GM21619 (cell line): ENCODE data around the gene TMEM121.

Experiments used
- ATAC-seq: cut with Tn5 transposase; IDR thresholded peaks from one replicate; pipeline ENCODE4 v1.9.1; 2021; ENCODE audit not compliant: unreplicated experiment

Gene TMEM121

GRCh38 chr14:105525861-105526775, at the start of gene TMEM121:
TSS of gene TMEM121 (plus strand) at chr14:105526583. CDS start at chr14:105528835, 2,252 bp downstream.
- no peak for ATAC-seq

DNA sequence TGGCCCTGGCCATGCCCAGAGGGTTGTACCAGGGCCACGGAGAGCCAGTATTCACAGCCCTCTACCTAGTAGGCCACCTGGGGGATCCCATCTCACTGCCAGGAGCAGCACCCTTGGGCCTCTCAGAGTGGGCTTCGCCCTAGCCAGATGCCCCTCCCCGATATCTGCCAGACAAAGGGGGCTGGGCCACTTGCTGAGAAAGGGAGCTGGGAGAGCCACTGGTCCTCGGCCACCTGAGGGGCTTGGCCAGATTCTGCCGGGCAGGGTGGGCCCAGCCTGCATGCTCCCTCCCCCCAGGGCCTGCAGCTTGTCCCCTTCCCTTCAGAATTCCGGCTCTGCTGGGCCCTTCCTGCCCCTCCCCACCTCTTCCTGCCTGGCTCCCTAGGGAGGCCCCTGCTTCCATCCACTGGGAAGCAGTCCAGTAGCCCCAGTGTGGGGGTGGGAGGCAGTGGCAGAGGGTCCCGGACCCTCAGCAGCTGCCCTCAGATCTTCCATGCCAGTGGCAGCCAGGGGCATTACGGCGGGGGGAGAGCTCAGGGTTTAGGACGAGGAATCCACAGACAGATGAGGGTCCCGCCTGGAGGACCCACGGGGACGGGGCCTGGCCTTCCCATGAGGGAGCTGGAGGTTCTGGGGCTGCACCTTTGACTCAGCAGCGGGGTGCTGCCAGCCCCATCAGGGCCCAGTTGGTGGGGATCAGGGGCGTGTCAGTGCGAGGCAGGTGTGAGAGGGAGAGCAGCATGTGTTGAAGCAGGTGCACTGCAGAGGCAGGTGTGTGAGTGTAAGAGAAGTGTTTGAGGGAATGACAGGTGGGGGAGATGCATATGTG, 49.3 kb upstream of the TMEM121 start:
- no peak for ATAC-seq

- no peak for ATAC-seq
Observed at GRCh38 chr14:105477660-105478397, 48.6 kb upstream of the TMEM121 start.

DNA sequence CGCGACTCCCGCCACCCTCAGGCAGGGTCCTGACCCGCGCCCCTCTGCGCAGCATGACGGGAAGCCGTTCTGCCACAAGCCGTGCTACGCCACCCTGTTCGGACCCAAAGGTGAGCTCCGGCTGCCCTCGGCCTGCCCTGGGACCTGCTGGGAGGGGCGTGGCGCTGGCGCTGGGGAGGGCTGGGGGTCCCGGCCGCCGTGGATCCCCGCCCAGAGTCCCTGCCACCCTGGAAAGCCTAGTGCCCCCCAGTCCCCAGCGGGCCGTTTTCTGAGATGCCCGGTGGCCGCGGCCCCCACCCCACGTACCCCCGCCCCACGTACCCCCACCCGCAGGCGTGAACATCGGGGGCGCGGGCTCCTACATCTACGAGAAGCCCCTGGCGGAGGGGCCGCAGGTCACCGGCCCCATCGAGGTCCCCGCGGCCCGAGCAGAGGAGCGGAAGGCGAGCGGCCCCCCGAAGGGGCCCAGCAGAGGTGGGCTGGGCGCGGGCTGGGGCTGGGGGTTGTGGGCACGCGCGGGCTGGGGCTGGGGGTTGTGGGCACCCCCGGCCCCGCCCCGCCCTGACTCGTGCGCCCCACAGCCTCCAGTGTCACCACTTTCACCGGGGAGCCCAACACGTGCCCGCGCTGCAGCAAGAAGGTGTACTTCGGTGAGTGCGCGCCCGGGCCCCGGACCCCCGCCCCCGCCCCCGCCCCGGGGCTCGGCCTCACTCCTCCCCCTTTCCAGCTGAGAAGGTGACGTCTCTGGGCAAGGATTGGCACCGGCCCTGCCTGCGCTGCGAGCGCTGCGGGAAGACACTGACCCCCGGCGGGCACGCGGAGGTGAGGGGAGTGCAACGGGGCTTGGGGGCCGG, 47.8 kb upstream of the TMEM121 start:
- no peak for ATAC-seq

DNA sequence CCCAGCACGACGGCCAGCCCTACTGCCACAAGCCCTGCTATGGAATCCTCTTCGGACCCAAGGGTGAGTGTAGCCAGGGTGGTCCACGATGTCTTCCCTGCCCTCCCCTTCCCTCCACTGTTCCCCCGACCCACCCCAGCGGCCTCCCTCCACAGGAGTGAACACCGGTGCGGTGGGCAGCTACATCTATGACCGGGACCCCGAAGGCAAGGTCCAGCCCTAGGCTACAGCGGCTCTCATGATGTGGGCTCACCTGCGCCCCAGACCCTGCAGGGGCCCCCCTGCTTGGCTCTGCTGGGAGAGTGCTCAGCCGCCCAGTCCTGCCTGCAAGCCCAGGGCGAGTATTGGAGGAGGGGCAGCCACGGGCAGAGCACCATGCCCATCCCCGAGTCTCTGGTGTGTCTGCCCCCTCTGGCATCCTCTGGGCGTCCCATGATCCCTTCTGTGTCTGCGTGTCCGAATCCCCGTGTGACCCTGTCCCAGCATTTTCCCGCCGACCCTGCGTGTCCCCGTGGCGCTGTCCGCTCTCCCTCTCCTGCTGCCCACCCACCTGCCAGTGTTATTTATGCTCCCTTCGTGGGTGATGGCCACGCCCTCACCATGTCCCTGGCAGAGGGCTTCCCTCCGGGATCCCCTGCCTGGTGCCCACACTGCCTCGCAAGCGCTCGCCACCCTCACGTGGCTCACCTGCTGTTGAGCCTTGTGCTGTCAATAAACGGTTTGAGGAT, 46.8 kb upstream of the TMEM121 start:
- no peak for ATAC-seq

- no peak for ATAC-seq
Observed at GRCh38 chr14:105480199-105480746, 46.1 kb upstream of the TMEM121 start.

DNA sequence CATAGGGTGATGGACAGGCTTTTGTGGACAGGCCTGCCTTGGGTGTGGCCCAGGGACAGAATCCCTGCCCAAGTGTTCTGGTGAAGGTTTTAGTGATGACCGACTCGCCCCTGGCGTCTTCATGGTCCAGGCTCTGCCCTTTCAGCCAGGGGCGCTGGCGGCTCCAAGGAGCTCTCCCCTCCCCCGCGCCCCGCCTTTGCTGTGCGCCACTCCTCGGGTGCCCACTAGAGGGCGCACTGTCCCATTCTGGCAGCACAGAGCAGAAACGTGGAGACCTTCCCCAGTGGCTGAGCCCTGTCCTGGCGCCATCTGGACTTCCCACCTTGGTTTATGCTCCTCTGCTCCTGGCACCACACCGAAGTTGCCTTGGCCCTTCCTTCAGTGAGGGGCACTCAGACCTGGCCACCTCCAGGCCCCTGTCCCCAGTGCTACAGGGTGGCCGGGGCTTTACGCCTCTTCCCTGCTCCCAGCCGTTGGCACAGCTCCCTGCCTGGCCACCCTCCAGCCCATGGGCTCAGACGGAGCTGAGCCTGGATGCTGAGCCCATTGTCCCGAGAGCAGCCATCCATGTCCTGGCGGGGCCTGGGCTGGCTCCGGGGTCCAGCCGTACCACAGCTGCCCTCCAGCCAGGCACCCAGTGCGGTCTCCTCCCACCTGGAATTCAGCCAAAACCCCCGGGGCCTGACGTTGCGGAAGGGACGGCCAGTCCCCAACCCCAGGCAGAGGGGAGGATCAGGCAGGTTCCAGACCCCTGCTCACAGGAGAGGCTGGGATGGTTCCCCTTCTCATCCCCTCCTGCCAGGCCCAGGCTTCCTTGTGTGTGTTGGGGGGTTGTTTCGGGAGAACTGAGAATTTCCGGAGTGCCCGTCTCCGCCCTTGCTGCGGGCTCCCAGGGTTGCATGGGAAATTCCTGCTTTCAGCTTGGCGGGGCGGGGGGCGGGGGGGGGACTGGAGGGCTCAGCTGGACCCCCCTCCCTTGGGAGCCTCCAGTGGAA, 45.3 kb upstream of the TMEM121 start:
- peak; percentile 44 for ATAC-seq

DNA sequence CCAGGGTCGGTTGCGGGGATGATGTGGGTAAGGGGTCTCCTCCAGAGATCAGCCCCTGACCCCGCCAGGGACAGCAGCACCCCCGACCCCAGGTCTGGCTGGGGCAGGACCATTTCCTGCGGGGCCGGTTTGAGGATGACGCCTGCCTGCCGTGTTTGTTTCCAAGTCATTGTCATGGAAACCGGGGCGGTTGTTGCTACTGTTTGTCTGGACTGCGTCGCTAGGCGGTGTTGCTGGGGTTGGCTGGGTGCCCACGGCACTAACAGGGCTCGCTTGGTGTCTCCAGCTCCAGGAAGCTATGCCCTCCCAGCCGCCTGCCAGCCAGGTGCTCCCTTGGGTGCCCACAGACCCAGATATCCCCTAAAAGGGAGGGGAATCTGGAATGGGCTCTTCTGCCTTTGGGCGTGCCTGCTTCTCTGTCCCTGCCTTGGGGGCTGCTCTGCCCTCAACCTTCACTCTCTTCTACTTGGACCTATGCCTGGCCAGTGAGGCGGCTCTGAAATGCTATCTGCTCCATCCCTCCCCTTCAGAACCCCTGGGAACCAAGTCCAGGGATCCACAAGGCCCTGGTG, 44.4 kb upstream of the TMEM121 start:
- peak; percentile 48 for ATAC-seq

GRCh38 chr14:105482486-105483110, 43.8 kb upstream of the TMEM121 start:
- ATAC-seq: no peak

GRCh38 chr14:105483300-105484068, 42.9 kb upstream of the TMEM121 start:
- no peak for ATAC-seq

DNA sequence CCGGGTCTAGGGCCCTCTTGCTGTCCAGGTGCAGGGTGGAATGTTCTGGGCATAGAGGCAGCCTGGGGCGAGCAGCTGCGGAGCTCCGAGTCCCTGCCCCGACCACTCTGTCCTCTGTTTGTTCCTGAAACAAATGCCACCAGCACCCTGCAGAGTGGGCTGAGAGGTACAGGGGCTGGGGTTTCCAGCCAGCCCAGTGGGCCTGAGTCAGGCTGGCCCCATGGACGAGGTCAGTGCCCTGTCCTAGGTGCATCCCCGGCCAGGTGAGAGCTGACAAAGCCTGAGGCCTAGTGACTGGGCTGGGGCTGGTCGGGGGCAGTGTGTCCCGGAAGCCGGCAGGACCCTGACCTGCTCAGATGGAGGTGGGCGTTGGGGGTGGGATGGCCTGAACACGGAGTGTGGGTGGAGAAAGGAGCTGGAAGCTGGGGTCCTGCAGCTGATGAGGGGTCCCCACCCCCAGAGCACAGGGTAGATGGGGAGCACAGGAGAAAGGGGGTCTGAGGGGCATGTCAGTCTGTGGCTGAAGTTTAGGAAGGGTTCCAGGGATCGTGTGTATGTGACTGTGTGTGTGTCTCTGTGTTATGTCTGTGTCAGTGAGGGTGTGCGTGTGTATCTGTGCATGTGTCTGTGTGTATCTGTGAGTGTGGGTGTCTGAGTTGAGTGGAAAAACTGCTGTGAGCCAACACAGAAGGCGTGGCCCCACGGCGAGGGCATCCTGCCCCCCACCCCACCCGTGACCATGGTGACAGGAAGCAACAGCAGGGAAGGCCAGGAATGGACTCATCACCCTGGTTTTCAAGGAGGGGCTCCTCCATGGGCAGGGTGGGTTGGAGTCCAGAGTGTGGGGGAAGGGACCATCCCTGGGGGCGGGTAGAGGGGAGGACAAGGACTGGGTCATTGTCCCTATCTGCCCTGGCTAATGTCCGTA, 42.0 kb upstream of the TMEM121 start:
- ATAC-seq: no peak

DNA sequence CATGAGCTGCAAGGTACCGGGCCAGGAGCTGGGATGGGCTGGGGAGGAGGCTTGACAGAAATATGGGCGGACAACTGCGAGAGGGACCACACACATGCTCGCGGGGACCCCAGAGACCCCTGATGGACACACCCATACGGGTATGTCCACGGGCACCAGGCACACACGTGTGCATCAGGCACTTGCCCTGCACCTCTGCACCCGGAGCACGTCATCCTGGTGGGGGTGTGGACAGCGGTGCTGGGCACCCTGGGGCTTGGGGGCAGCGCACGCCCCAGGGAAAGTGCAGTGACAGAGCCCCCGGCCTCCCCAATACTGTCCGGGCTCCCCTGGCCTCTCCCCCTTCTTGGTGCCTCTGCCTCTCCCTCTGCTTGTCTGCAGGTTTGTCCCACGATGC, 41.4 kb upstream of the TMEM121 start:
- no peak for ATAC-seq

GRCh38 chr14:105485739-105486162, 40.6 kb upstream of the TMEM121 start:
- ATAC-seq: no peak

DNA sequence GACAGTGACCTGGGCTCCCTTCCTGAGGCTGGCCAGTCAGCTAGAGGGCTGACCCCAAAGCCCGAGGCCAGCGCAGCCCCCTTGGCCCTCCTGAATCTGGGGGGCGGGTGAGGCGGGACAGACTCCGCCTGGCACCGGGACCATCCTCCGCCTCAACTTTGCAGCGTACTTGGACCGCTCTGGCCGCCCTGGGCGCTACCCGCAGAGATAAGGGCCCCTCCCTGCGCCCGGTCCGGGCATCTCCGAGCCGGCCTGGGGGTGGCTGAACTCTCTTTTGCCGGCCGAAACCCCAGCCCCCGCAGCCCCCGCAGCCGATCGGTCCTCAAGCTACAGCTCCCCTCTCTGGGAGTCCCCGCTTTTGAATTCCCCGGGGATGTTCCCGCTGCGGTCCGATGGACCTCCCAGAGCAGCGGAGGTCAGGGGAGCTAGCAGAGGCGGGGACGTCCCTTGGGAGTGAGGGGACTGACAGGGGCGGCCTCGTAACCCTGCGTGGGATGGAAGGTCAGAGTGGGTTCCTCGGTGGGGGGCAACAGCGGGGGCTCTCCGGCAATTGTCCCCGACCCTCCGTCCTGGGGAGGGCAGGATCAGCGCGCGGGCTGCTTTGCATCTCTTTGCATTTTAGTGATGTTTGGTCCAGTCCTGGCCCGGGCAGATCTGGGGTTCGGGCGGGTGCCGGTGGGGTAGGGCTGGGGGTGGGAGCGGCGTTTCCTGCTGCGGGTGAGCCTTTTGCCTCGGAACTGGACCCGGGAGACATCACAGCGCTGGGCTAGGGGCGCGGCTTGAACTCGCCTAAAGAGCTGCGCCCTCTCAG, 40.0 kb upstream of the TMEM121 start, which contains the start of gene CRIP1:
TSS of gene CRIP1 (plus strand) at position 724 of the 811 bp plus-strand sequence. CDS start 374 bp downstream, outside the sequence.
- ATAC-seq: no peak
